CD4-positive, CD25-positive, alpha-beta regulatory T cell (primary cell): ENCODE results near the gene UTP11. TPM values are rescaled to one million over a fixed set of nuclear protein-coding genes. Genes with fewer than 3 reads are reported as not detected.
A peak's percentile ranks its signal among the peaks of the same experiment; 100 is the strongest.

ENCODE experiments used
- ATAC-seq, 2 donors: fragments of 150-1000 bp; cut with Tn5 transposase; one replicate each; pipeline ENCODE4 v1.10.0; 2021; ENCODE audit warnings: low read depth in 2 of 2, moderate number of reproducible peaks in 2 of 2, moderate library complexity in 1 of 2
- DNase-seq, 3 donors: peaks; one replicate each; pipeline versions ENCODE4 v3.0.0 to v3.0.0-alpha.2; 2012 to 2022; ENCODE audit warnings: mixed read lengths in 1 of 3
- H3K27ac ChIP-seq: one replicate; pipeline ENCODE4 v1.7.0; 2013; ENCODE audit warnings: mild to moderate bottlenecking, low read length; ENCODE audit not compliant: insufficient read depth, poor library complexity, severe bottlenecking
- H3K27me3 ChIP-seq: one replicate; pipeline ENCODE4 v1.7.0; 2013; ENCODE audit warnings: low read length; ENCODE audit not compliant: control insufficient read depth, insufficient read depth
- H3K36me3 ChIP-seq: one replicate; pipeline ENCODE4 v1.7.0; 2013; ENCODE audit warnings: mild to moderate bottlenecking, low read length, moderate library complexity; ENCODE audit not compliant: control insufficient read depth, insufficient read depth
- H3K4me1 ChIP-seq: 2 replicates; pipeline ENCODE4 v1.7.0; 2013; ENCODE audit warnings: mild to moderate bottlenecking, low read length; ENCODE audit not compliant: insufficient read depth, control insufficient read depth, poor library complexity, severe bottlenecking
- H3K4me3 ChIP-seq: one replicate; pipeline ENCODE4 v1.7.0; 2013; ENCODE audit warnings: low read depth, mild to moderate bottlenecking, low read length, moderate library complexity
- H3K9me3 ChIP-seq, 2 experiments: 1 replicate in 1 of 2; 2 replicates in 1 of 2; pipeline ENCODE4 v1.7.0; 2013; ENCODE audit warnings: low read length in 2 of 2, mild to moderate bottlenecking in 1 of 2, moderate library complexity in 1 of 2; ENCODE audit not compliant: control insufficient read depth in 2 of 2
- H3K27ac Mint-ChIP-seq, 3 donors: one replicate each; pipeline ENCODE4 v1.8.0; 2020 to 2022; ENCODE audit warnings: mild to moderate bottlenecking in 3 of 3, mixed read lengths in 3 of 3, moderate library complexity in 2 of 3
- H3K27me3 Mint-ChIP-seq: one replicate; pipeline ENCODE4 v1.8.0; 2022; ENCODE audit warnings: mild to moderate bottlenecking, mixed read lengths
- H3K36me3 Mint-ChIP-seq: one replicate; pipeline ENCODE4 v1.8.0; 2020; ENCODE audit warnings: mixed read lengths
- H3K4me1 Mint-ChIP-seq, 4 donors: one replicate each; pipeline ENCODE4 v1.8.0; 2020 to 2022; ENCODE audit warnings: mixed read lengths in 4 of 4, mild to moderate bottlenecking in 1 of 4
- H3K4me3 Mint-ChIP-seq, 4 donors: one replicate each; pipeline ENCODE4 v1.8.0; 2020 to 2022; ENCODE audit warnings: mild to moderate bottlenecking in 4 of 4, mixed read lengths in 4 of 4, moderate library complexity in 3 of 4
- H3K9me3 Mint-ChIP-seq, 7 donors: one replicate each; pipeline ENCODE4 v1.8.0; 2020 to 2022; ENCODE audit warnings: mixed read lengths in 7 of 7, mild to moderate bottlenecking in 3 of 7, moderate library complexity in 2 of 7
- polyA plus RNA-seq, 4 donors: library from polyadenylated mRNA; unstranded; fragments of 300-500 nt; fragmentation: Illumina TruSeq; gene quantifications; one replicate each; pipeline ENCODE4 v1.2.3, GENCODE V29; 2021
- total RNA-seq: library from RNA; stranded (reverse); gene quantifications from one replicate; pipeline ENCODE4 v1.2.3, GENCODE V29; 2022

The UTP11 gene
- total and polyA plus RNA-seq, 5 donors from 2014 or later, result 12.3 to 31.1 (median 22.0) TPM

- Mint-ChIP-seq H3K36me3 (no peaks in the 10 kb centered on the region), H3K4me1 (no peaks in the 10 kb centered on the region), H3K9me3 (no peaks in the 10 kb centered on the region), H3K4me3 (no peak overlapping the region), H3K27ac (no peak overlapping the region), H3K27me3 (no peaks in the 10 kb centered on the region)
- Histone ChIP-seq H3K4me3 (no peak overlapping the region), H3K27me3 (no peaks in the 10 kb centered on the region), H3K36me3 (no peaks in the 10 kb centered on the region), H3K4me1 (no peaks in the 10 kb centered on the region), H3K9me3 (no peaks in the 10 kb centered on the region), H3K27ac (no peak overlapping the region)
- DNase-seq (no peak), ATAC-seq (no peak)
Observed at GRCh38 chr1:38059635-38060250, 47.2 kb downstream of the UTP11 start.

GRCh38 chr1:38060498-38060897 lies 48.0 kb downstream of the UTP11 start:
- ATAC-seq (no peak), DNase-seq (no peak)
- Mint-ChIP-seq H3K4me1 (no peaks in the 10 kb centered on the region), H3K4me3 (no peak overlapping the region), H3K27me3 (no peaks in the 10 kb centered on the region), H3K36me3 (no peaks in the 10 kb centered on the region), H3K9me3 (no peaks in the 10 kb centered on the region), H3K27ac (peak overlapping the region in 1 of 3 donors; percentile 39)
- Histone ChIP-seq H3K36me3 (no peaks in the 10 kb centered on the region), H3K27ac (no peak overlapping the region), H3K4me1 (no peaks in the 10 kb centered on the region), H3K27me3 (no peaks in the 10 kb centered on the region), H3K9me3 (no peaks in the 10 kb centered on the region), H3K4me3 (no peak overlapping the region)

GRCh38 chr1:38061290-38061689 lies 48.8 kb downstream of the UTP11 start:
- Mint-ChIP-seq H3K4me3 (no peak overlapping the region), H3K36me3 (no peaks in the 10 kb centered on the region), H3K27me3 (no peaks in the 10 kb centered on the region), H3K27ac (no peak overlapping the region), H3K4me1 (no peaks in the 10 kb centered on the region), H3K9me3 (no peaks in the 10 kb centered on the region)
- Histone ChIP-seq H3K4me3 (no peak overlapping the region), H3K36me3 (no peaks in the 10 kb centered on the region), H3K27ac (no peak overlapping the region), H3K27me3 (no peaks in the 10 kb centered on the region), H3K4me1 (no peaks in the 10 kb centered on the region), H3K9me3 (no peaks in the 10 kb centered on the region)
- ATAC-seq (no peak), DNase-seq (no peak)

- no peaks in the 10 kb centered on the region for H3K36me3 Mint-ChIP-seq
- no peaks in the 10 kb centered on the region for H3K9me3 ChIP-seq
- no peak overlapping the region for H3K27ac ChIP-seq
- H3K4me3 Mint-ChIP-seq, result no peak overlapping the region
- no peaks in the 10 kb centered on the region for H3K36me3 ChIP-seq
- no peaks in the 10 kb centered on the region for H3K9me3 Mint-ChIP-seq
- DNase-seq, result no peak
- no peaks in the 10 kb centered on the region for H3K4me1 Mint-ChIP-seq
- H3K4me1 ChIP-seq, result no peaks in the 10 kb centered on the region
- no peaks in the 10 kb centered on the region for H3K27me3 Mint-ChIP-seq
- H3K27ac Mint-ChIP-seq, result no peak overlapping the region
- H3K4me3 ChIP-seq, result no peak overlapping the region
- no peaks in the 10 kb centered on the region for H3K27me3 ChIP-seq
- ATAC-seq, result peak in 1 of 2 donors; percentile 11
Observed at GRCh38 chr1:38061883-38062328, 49.4 kb downstream of the UTP11 start.

GRCh38 chr1:38062361-38063288 lies 50.1 kb downstream of the UTP11 start:
- Mint-ChIP-seq H3K4me1 (no peaks in the 10 kb centered on the region), H3K27me3 (no peaks in the 10 kb centered on the region), H3K27ac (no peak overlapping the region), H3K4me3 (no peak overlapping the region), H3K9me3 (no peaks in the 10 kb centered on the region), H3K36me3 (no peaks in the 10 kb centered on the region)
- ATAC-seq (no peak), DNase-seq (no peak)
- Histone ChIP-seq H3K9me3 (no peaks in the 10 kb centered on the region), H3K4me3 (no peak overlapping the region), H3K36me3 (no peaks in the 10 kb centered on the region), H3K27ac (no peak overlapping the region), H3K4me1 (peaks cover under 1% of the 10 kb centered on the region), H3K27me3 (no peaks in the 10 kb centered on the region)

- no peak for ATAC-seq
- Mint-ChIP-seq H3K36me3 (no peaks in the 10 kb centered on the region), H3K27ac (no peak overlapping the region), H3K4me1 (no peaks in the 10 kb centered on the region), H3K4me3 (no peak overlapping the region), H3K9me3 (no peaks in the 10 kb centered on the region), H3K27me3 (no peaks in the 10 kb centered on the region)
- H3K4me1 ChIP-seq, result peaks cover 4% of the 10 kb centered on the region
- no peaks in the 10 kb centered on the region for H3K36me3 ChIP-seq
- no peak for DNase-seq
- H3K27ac ChIP-seq, result no peak overlapping the region
- no peak overlapping the region for H3K4me3 ChIP-seq
- H3K27me3 ChIP-seq, result no peaks in the 10 kb centered on the region
- no peaks in the 10 kb centered on the region for H3K9me3 ChIP-seq
Observed at GRCh38 chr1:38063616-38064015, 51.1 kb downstream of the UTP11 start.

GRCh38 chr1:38064197-38064903 lies 51.8 kb downstream of the UTP11 start:
- H3K27me3 ChIP-seq, result no peaks in the 10 kb centered on the region
- Mint-ChIP-seq H3K9me3 (no peaks in the 10 kb centered on the region), H3K36me3 (no peaks in the 10 kb centered on the region), H3K27me3 (no peaks in the 10 kb centered on the region), H3K4me3 (no peak overlapping the region), H3K27ac (no peak overlapping the region), H3K4me1 (no peaks in the 10 kb centered on the region)
- DNase-seq (no peak), ATAC-seq (no peak)
- H3K36me3 ChIP-seq, result no peaks in the 10 kb centered on the region
- H3K9me3 ChIP-seq, result no peaks in the 10 kb centered on the region
- peaks cover 4% of the 10 kb centered on the region for H3K4me1 ChIP-seq
- H3K27ac ChIP-seq, result no peak overlapping the region
- H3K4me3 ChIP-seq, result no peak overlapping the region
